Breast epithelium (tissue), 4 donors: Measurements from ENCODE around the gene SMIM43. TPM values are rescaled to one million over a fixed set of nuclear protein-coding genes. Genes with fewer than 3 reads are reported as not detected.
A peak's percentile ranks its signal among the peaks of the same experiment; 100 is the strongest.

Source experiments
- DNase-seq, 2 donors: peaks; one replicate each; pipeline ENCODE4 v3.0.0-alpha.2; 2019; ENCODE audit warnings: low spot score in 2 of 2
- H3K27ac ChIP-seq, 2 donors: fragments of 200-600 bp; sonication (generic) in 1 of 2; one replicate each; pipeline ENCODE4 v1.5.1; 2016 to 2019; ENCODE audit warnings: mild to moderate bottlenecking in 1 of 2
- H3K27me3 ChIP-seq, 2 donors: fragments of 200-600 bp; sonication (generic) in 1 of 2; one replicate each; pipeline versions ENCODE4 v1.5.1 to v1.6.0; 2017 to 2019; ENCODE audit warnings: control low read depth in 1 of 2, mild to moderate bottlenecking in 1 of 2
- H3K36me3 ChIP-seq: fragments of 200-600 bp; one replicate; pipeline ENCODE4 v1.5.1; 2019
- H3K4me1 ChIP-seq, 2 donors: fragments of 200-600 bp; sonication (generic); one replicate each; pipeline ENCODE4 v1.5.1; 2016 to 2019; ENCODE audit warnings: control low read depth in 1 of 2
- H3K4me3 ChIP-seq, 3 donors: fragments of 200-600 bp; sonication (generic); 1 replicate in 2 of 3; 2 replicates in 1 of 3; pipeline ENCODE4 v1.5.1; 2016 to 2019; ENCODE audit warnings: mild to moderate bottlenecking in 3 of 3, moderate library complexity in 2 of 3
- H3K9me3 ChIP-seq, 2 donors: fragments of 200-600 bp; sonication (generic) in 1 of 2; one replicate each; pipeline ENCODE4 v1.5.1; 2016 to 2019; ENCODE audit warnings: control low read depth in 1 of 2
- CTCF ChIP-seq, 3 donors: fragments of 450-650 bp; IDR thresholded peaks; one replicate each; pipeline ENCODE4 v1.5.1; 2016 to 2017; ENCODE audit warnings: antibody characterized with exemption in 3 of 3, mild to moderate bottlenecking in 3 of 3, moderate library complexity in 3 of 3
- POLR2A ChIP-seq: fragments of 450-650 bp; IDR thresholded peaks from one replicate; pipeline ENCODE4 v1.6.1; 2016; ENCODE audit warnings: antibody characterized with exemption, mild to moderate bottlenecking, moderate library complexity
- POLR2AphosphoS5 ChIP-seq, 3 donors: sonication (generic); formaldehyde crosslinking; IDR thresholded peaks; one replicate each; pipeline ENCODE4 v1.6.1; 2017; ENCODE audit warnings: antibody characterized with exemption in 3 of 3
- intact Hi-C: fragments of 100-400 bp; cut with DNase I; formaldehyde crosslinking; loops from one replicate; pipeline ENCODE4 v1.15.1; 2023; ENCODE audit warnings: low total_unique reads
- total RNA-seq, 3 donors: library from RNA; depleted of rRNA; stranded (reverse); fragments of >200 nt; gene quantifications; one replicate each; pipeline ENCODE4 v1.1.0, GENCODE V29; 2016

SMIM43 gene
- total RNA-seq, 3 donors from 2014 or later = not detected

- intact Hi-C loops = loop anchor here (5.0 kb wide), 1 partner anchor 1037 kb away; no protein-coding TSS in a partner anchor
- no peak for TF ChIP-seq CTCF (IDR thresholded peaks at IDR 0.05)
- TF ChIP-seq POLR2AphosphoS5 (IDR thresholded peaks at IDR 0.05) = peak in 1 of 3 donors; percentile 29
- no peak for TF ChIP-seq POLR2A
- DNase-seq = peak in 1 of 2 donors; percentile 78
- Histone ChIP-seq H3K36me3 (no peaks in the 10 kb centered on the region), H3K27ac (peak overlapping the region; percentile 69 to 72), H3K4me3 (no peak overlapping the region), H3K4me1 (no peaks in the 10 kb centered on the region), H3K9me3 (peaks cover 0 to 5% of the 10 kb centered on the region in 2 donors), H3K27me3 (peaks cover 0 to 3% of the 10 kb centered on the region in 2 donors)
Observed at GRCh38 chr4:121784975-121785374, 20.0 kb upstream of the SMIM43 start.

GRCh38 chr4:121784401-121784800, 19.4 kb upstream of the SMIM43 start:
- no peaks in the 10 kb centered on the region for H3K4me1 ChIP-seq
- H3K9me3 ChIP-seq = peaks cover 0 to 5% of the 10 kb centered on the region in 2 donors
- DNase-seq = no peak
- H3K27ac ChIP-seq = no peak overlapping the region
- intact Hi-C loops = no loop called here
- no peaks in the 10 kb centered on the region for H3K36me3 ChIP-seq
- no peak overlapping the region for H3K4me3 ChIP-seq
- TF ChIP-seq CTCF (IDR thresholded peaks at IDR 0.05) = no peak
- TF ChIP-seq POLR2A = no peak
- TF ChIP-seq POLR2AphosphoS5 (IDR thresholded peaks at IDR 0.05) = no peak
- peaks cover 0 to 3% of the 10 kb centered on the region in 2 donors for H3K27me3 ChIP-seq

DNA sequence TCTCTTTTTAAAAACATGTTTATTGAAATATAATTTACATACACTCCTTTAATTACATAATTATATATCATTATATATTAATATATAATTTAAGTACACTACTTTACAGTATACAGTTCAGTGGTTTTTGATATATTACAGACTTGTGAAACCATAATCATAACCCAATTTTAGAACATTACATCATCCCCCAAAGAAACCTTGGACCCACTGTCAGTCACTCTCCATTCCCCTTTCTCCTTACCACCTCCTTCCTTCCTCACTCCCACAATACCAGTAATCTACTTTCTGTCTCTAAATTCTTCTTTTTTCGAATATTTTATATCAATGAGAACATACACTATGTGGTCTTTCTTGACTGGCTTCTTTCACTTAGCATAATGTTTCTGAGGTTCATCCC, 18.2 kb upstream of the SMIM43 start:
- Histone ChIP-seq H3K36me3 (no peaks in the 10 kb centered on the region), H3K27ac (no peak overlapping the region), H3K9me3 (peaks cover 0 to 5% of the 10 kb centered on the region in 2 donors), H3K27me3 (peaks cover 0 to 3% of the 10 kb centered on the region in 2 donors), H3K4me1 (no peaks in the 10 kb centered on the region), H3K4me3 (no peak overlapping the region)
- intact Hi-C loops = no loop called here
- no peak for TF ChIP-seq POLR2A
- no peak for TF ChIP-seq CTCF (IDR thresholded peaks at IDR 0.05)
- DNase-seq = no peak

GRCh38 chr4:121778991-121779628, 14.1 kb upstream of the SMIM43 start:
- intact Hi-C loops = no loop called here
- TF ChIP-seq POLR2A = no peak
- no peak for TF ChIP-seq CTCF (IDR thresholded peaks at IDR 0.05)
- TF ChIP-seq POLR2AphosphoS5 (IDR thresholded peaks at IDR 0.05) = no peak
- H3K4me1 ChIP-seq = no peaks in the 10 kb centered on the region
- H3K4me3 ChIP-seq = no peak overlapping the region
- H3K9me3 ChIP-seq = peaks cover 0 to under 1% of the 10 kb centered on the region in 2 donors
- peaks cover 0 to 3% of the 10 kb centered on the region in 2 donors for H3K27me3 ChIP-seq
- no peaks in the 10 kb centered on the region for H3K36me3 ChIP-seq
- no peak for DNase-seq
- H3K27ac ChIP-seq = no peak overlapping the region

GRCh38 chr4:121777625-121778024, 12.7 kb upstream of the SMIM43 start:
- intact Hi-C loops = no loop called here
- Histone ChIP-seq H3K27ac (no peak overlapping the region), H3K4me1 (no peaks in the 10 kb centered on the region), H3K4me3 (no peak overlapping the region), H3K9me3 (no peaks in the 10 kb centered on the region), H3K27me3 (peaks cover 0 to 3% of the 10 kb centered on the region in 2 donors), H3K36me3 (no peaks in the 10 kb centered on the region)
- TF ChIP-seq CTCF (IDR thresholded peaks at IDR 0.05) = no peak
- no peak for TF ChIP-seq POLR2A
- TF ChIP-seq POLR2AphosphoS5 (IDR thresholded peaks at IDR 0.05) = no peak
- DNase-seq = no peak
